ENCODE data around the gene MOB3B.

The MOB3B gene

GRCh38 chr9:27393054-27393846 is 136.4 kb downstream of the MOB3B start:
- H3K4me3 ChIP-seq (ENCODE audit: low read length) = no peak overlapping the region
- TF ChIP-seq CTCF (conservative IDR thresholded peaks at IDR 0.05; ENCODE audit: low read length) = no peak
- DNase-seq (ENCODE audit: low read depth) = peak; percentile 50

- no peak for DNase-seq (ENCODE audit: low read depth)
- TF ChIP-seq CTCF (conservative IDR thresholded peaks at IDR 0.05; ENCODE audit: low read length) = no peak
Observed at GRCh38 chr9:27392451-27392850, 137.2 kb downstream of the MOB3B start.

DNA sequence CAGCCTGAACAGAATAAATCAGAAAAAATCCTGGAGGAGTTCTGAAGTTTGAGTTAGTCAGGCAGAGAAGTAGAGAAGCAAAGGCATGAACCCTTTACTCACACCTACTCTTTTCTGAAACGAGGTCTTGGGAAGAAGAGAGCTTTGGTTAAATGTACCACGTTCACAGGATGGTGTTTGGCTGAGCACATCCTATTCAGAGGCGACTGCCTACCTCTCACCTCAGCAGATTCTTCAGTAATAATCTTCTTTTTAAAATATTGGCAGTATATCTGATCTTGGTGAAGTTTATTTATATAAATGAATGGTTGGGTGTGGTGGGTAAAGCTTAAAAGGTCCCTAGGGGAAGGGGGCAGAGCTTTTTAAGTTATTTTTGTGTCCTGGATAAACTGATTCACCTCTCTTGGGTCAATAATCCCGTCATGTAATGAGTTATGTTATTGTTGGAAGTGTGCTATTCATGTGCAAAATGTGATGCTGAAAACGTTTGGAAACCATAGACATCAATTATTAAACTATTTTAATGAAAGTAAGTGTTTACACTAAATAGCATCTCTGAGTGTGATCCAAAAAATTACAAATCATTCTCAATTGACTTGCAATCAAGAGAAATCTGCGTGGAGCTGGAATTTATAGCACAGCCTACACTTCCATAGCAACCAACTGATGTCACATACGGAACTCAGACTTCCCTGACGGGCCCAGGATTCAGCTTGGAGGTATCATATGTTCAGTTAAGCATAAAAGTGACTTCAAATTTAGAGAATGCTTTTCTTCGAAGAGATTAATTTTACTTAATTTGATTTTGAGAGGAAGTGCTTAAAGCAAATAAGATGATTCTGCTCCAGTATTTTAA is 138.3 kb downstream of the MOB3B start:
- H3K4me3 ChIP-seq (ENCODE audit: low read length) = no peak overlapping the region
- TF ChIP-seq CTCF (conservative IDR thresholded peaks at IDR 0.05; ENCODE audit: low read length) = no peak
- DNase-seq (ENCODE audit: low read depth) = no peak

More at GRCh38 chr9:27392451-27392850, 137.2 kb downstream of the MOB3B start:
- H3K4me3 ChIP-seq (ENCODE audit: low read length) = no peak overlapping the region

DNA sequence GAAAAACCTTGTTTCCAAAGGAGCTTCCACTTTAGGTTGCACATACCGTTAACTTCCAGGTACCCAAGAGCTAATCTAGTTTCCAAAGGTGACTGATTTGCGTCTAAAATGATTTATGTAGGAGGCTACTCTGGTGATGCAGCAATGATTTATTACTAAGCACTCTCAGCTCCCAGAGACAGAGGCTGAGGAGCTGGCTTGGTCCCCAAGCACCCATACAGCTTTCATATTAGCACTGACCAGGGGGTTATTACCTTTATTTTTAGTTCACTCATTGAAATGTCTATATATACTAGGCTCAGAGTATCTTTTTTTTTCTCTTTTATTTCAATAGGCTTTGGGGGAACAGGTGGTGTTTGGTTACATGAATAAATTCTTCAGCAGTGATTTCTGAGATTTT is 141.5 kb downstream of the MOB3B start:
- no peak for TF ChIP-seq CTCF (conservative IDR thresholded peaks at IDR 0.05; ENCODE audit: low read length)
- no peak for DNase-seq (ENCODE audit: low read depth)

DNA sequence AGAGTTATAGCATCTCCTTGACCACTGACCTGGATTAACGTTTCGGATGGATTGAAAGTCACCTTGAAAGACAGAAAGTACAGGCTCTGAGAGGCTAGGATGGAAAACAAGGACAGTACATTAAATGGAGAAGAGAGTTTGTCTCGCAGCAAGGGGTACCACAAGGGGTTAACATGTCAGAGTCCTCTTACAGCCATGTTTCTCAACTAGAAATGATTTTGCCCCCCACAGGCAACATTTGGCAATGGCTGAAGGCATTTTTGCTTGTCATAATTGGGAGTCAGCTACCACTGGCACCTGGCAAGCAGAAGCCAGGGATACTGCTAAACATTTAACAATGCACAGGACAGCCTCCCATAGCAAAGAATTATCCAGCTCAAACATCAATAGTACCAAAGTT is 141.9 kb downstream of the MOB3B start:
- no peak for TF ChIP-seq CTCF (conservative IDR thresholded peaks at IDR 0.05; ENCODE audit: low read length)
- DNase-seq (ENCODE audit: low read depth) = no peak
- no peak overlapping the region for H3K4me3 ChIP-seq (ENCODE audit: low read length)

More for the DNA sequence above, 141.5 kb downstream of the MOB3B start:
- H3K4me3 ChIP-seq (ENCODE audit: low read length) = no peak overlapping the region

- no peak for TF ChIP-seq CTCF (conservative IDR thresholded peaks at IDR 0.05; ENCODE audit: low read length)
- H3K4me3 ChIP-seq (ENCODE audit: low read length) = no peak overlapping the region
- no peak for DNase-seq (ENCODE audit: low read depth)
Observed at GRCh38 chr9:27386571-27387091, 143.0 kb downstream of the MOB3B start.

Measured in AG10803 (cell line).